SH-SY5Y (cell line): ENCODE data around the gene NCK2.

Experiments
- GATA2 ChIP-seq: IDR thresholded peaks from 2 replicates; pipeline ENCODE4 v1.6.1; 2011; ENCODE audit warnings: mild to moderate bottlenecking, low read depth, low read length
- GATA3 ChIP-seq: IDR thresholded peaks from 2 replicates; pipeline ENCODE4 v1.6.1; 2011; ENCODE audit warnings: low read depth, mild to moderate bottlenecking, low read length, moderate library complexity

- no peak for TF ChIP-seq GATA2
- TF ChIP-seq GATA3, result no peak
These were observed 24.8 kb downstream of the NCK2 start for GRCh38 chr2:105769504-105769903.
